ENCODE data around the gene PDE1C.

The PDE1C gene

GRCh38 chr7:31772211-31772610 is 298.0 kb downstream of the PDE1C start:
- no peak for DNase-seq (ENCODE audit: low spot score)

GRCh38 chr7:31767686-31768358 is 302.4 kb downstream of the PDE1C start:
- DNase-seq (ENCODE audit: low spot score), result no peak

GRCh38 chr7:31764462-31764861 is 305.7 kb downstream of the PDE1C start:
- DNase-seq (ENCODE audit: low spot score), result no peak

GRCh38 chr7:31763548-31763947 is 306.7 kb downstream of the PDE1C start:
- DNase-seq (ENCODE audit: low spot score), result no peak

- DNase-seq (ENCODE audit: low spot score), result no peak
Observed at GRCh38 chr7:31761646-31762045, 308.6 kb downstream of the PDE1C start.

- no peak for DNase-seq (ENCODE audit: low spot score)
Observed at GRCh38 chr7:31758755-31759154, 311.5 kb downstream of the PDE1C start.

- DNase-seq (ENCODE audit: low spot score), result no peak
Observed at GRCh38 chr7:31751726-31752125, 318.5 kb downstream of the PDE1C start.

GRCh38 chr7:31748084-31748483 is 322.1 kb downstream of the PDE1C start:
- DNase-seq (ENCODE audit: low spot score), result no peak

- no peak for DNase-seq (ENCODE audit: low spot score)
Observed at GRCh38 chr7:31747553-31747952, 322.7 kb downstream of the PDE1C start.

- DNase-seq (ENCODE audit: low spot score), result peak; percentile 18
Observed at GRCh38 chr7:31744294-31744874, 325.8 kb downstream of the PDE1C start.

- no peak for DNase-seq (ENCODE audit: low spot score)
Observed at GRCh38 chr7:31741852-31742251, 328.4 kb downstream of the PDE1C start.

- DNase-seq (ENCODE audit: low spot score), result peak; percentile 26
Observed at GRCh38 chr7:31735991-31736982, 333.9 kb downstream of the PDE1C start.

GRCh38 chr7:31734456-31734855 is 335.8 kb downstream of the PDE1C start:
- DNase-seq (ENCODE audit: low spot score), result no peak

GRCh38 chr7:31729195-31729804 is 340.9 kb downstream of the PDE1C start:
- no peak for DNase-seq (ENCODE audit: low spot score)

- no peak for DNase-seq (ENCODE audit: low spot score)
Observed at GRCh38 chr7:31724696-31725095, 345.5 kb downstream of the PDE1C start.

- DNase-seq (ENCODE audit: low spot score), result no peak
Observed at GRCh38 chr7:31720366-31720765, 349.8 kb downstream of the PDE1C start.

- DNase-seq (ENCODE audit: low spot score), result no peak
Observed at GRCh38 chr7:31716355-31716754, 353.9 kb downstream of the PDE1C start.

GRCh38 chr7:31710171-31710570 is 360.0 kb downstream of the PDE1C start:
- DNase-seq (ENCODE audit: low spot score), result no peak

- DNase-seq (ENCODE audit: low spot score), result no peak
Observed at GRCh38 chr7:31707089-31707488, 363.1 kb downstream of the PDE1C start.

- DNase-seq (ENCODE audit: low spot score), result no peak
Observed at GRCh38 chr7:31705377-31705776, 364.8 kb downstream of the PDE1C start.

GRCh38 chr7:31702354-31702753 is 367.9 kb downstream of the PDE1C start:
- DNase-seq (ENCODE audit: low spot score), result no peak

All from hematopoietic multipotent progenitor cell treated with erythropoietin and hydrocortisone succinate and interleukin-3 and kit ligand, for 15 days (in vitro differentiated cells).